ENCODE measurements around the gene AGPAT4.

DNA sequence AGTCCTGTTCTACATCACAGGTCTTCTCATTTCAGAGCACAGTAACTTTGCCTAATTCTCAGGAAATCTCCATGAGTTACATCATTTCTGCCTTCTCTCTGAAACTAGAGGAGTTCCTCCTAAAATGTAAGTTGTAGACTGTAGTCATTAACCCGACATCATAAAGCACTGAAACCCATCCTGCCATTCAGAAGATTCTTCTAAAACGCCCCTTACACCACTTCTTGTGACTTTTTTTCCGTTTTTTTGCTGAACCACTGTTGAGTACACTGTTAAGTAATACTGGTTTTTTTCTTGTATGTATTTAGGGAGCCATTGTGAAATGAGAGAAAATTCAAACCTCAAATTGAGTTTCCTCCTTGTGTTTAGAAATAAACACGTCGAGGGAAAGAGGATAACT, 164.9 kb downstream of the AGPAT4 start:
- no peak for TF ChIP-seq EZH2phosphoT487 (IDR thresholded peaks at IDR 0.05; ENCODE audit: low read length)
- TF ChIP-seq, protein P1, sequence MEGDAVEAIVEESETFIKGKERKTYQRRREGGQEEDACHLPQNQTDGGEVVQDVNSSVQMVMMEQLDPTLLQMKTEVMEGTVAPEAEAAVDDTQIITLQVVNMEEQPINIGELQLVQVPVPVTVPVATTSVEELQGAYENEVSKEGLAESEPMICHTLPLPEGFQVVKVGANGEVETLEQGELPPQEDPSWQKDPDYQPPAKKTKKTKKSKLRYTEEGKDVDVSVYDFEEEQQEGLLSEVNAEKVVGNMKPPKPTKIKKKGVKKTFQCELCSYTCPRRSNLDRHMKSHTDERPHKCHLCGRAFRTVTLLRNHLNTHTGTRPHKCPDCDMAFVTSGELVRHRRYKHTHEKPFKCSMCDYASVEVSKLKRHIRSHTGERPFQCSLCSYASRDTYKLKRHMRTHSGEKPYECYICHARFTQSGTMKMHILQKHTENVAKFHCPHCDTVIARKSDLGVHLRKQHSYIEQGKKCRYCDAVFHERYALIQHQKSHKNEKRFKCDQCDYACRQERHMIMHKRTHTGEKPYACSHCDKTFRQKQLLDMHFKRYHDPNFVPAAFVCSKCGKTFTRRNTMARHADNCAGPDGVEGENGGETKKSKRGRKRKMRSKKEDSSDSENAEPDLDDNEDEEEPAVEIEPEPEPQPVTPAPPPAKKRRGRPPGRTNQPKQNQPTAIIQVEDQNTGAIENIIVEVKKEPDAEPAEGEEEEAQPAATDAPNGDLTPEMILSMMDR (IDR thresholded peaks at IDR 0.05; ENCODE audit: low read length): no peak
- no peak for TF ChIP-seq EZH2 (optimal IDR thresholded peaks at IDR 0.05; ENCODE audit: low read depth, low read length)
